Activated T-helper 1 cell treated with Interleukin-2 at 50 U/mL for 16 hours (primary cell): ENCODE results near the gene KCTD1.

Experiments used
- DNase-seq: peaks from one replicate; pipeline ENCODE4 v3.0.0-alpha.2; 2020; ENCODE audit warnings: low read depth

The KCTD1 gene

GRCh38 chr18:26425148-26425531 is 123.2 kb downstream of the KCTD1 start:
- no peak for DNase-seq

- DNase-seq, result no peak
Observed at GRCh38 chr18:26424428-26425147, 123.8 kb downstream of the KCTD1 start.

GRCh38 chr18:26422472-26423162 is 125.7 kb downstream of the KCTD1 start:
- DNase-seq, result no peak

GRCh38 chr18:26421931-26422330 is 126.4 kb downstream of the KCTD1 start:
- DNase-seq, result no peak

- no peak for DNase-seq
Observed at GRCh38 chr18:26421503-26421902, 126.8 kb downstream of the KCTD1 start.

GRCh38 chr18:26419746-26420145 is 128.6 kb downstream of the KCTD1 start:
- DNase-seq, result no peak

- DNase-seq, result no peak
Observed at GRCh38 chr18:26418225-26418624, 130.1 kb downstream of the KCTD1 start.

- no peak for DNase-seq
Observed at GRCh38 chr18:26417190-26417589, 131.2 kb downstream of the KCTD1 start.

GRCh38 chr18:26416652-26417150 is 131.7 kb downstream of the KCTD1 start:
- DNase-seq, result no peak

GRCh38 chr18:26415631-26416030 is 132.7 kb downstream of the KCTD1 start:
- no peak for DNase-seq

GRCh38 chr18:26414901-26415440 is 133.4 kb downstream of the KCTD1 start:
- no peak for DNase-seq

- no peak for DNase-seq
Observed at GRCh38 chr18:26409091-26409490, 139.3 kb downstream of the KCTD1 start.

GRCh38 chr18:26407736-26408601 is 140.4 kb downstream of the KCTD1 start:
- no peak for DNase-seq

- DNase-seq, result no peak
Observed at GRCh38 chr18:26406854-26407517, 141.4 kb downstream of the KCTD1 start.

GRCh38 chr18:26406324-26406723 is 142.0 kb downstream of the KCTD1 start:
- DNase-seq, result no peak

- DNase-seq, result no peak
Observed at GRCh38 chr18:26405190-26405801, 143.1 kb downstream of the KCTD1 start.
